ENCODE results near the gene WWOX.

GRCh38 chr16:78813661-78814311 lies 714.3 kb downstream of the WWOX start:
- no peak for TF ChIP-seq CTCF (conservative IDR thresholded peaks at IDR 0.05 in 1 of 2, IDR thresholded peaks at IDR 0.05 in 1 of 2; ENCODE audit: extremely low read depth in 1 of 2, insufficient read depth in 1 of 2, low read depth in 1 of 2, low read length in 2 of 2)
- TF ChIP-seq EZH2 (IDR thresholded peaks at IDR 0.05; ENCODE audit: borderline replicate concordance, low read length), result no peak

Measured in mammary epithelial cell (primary cell).